Mucosa of descending colon (tissue), 3 donors: ENCODE results near the gene DLGAP1. TPM values are rescaled to one million over a fixed set of nuclear protein-coding genes. Genes with fewer than 3 reads are reported as not detected.
"Not testable (repeated sequence)": the region's sequence is repeated elsewhere in the genome, so short reads cannot be mapped to it uniquely, and the experiment has no call there.

Experiments
- ATAC-seq: fragments of 200-7000 bp; cut with Tn5 transposase; one replicate; pipeline ENCODE4 v1.9.1; 2020; ENCODE audit warnings: mild to moderate bottlenecking, moderate library complexity
- DNase-seq, 3 donors: peaks; one replicate each; pipeline ENCODE4 v3.0.0-alpha.2; 2020
- H3K36me3 ChIP-seq: fragments of 200-600 bp; one replicate; pipeline ENCODE4 v1.8.0; 2021; ENCODE audit warnings: low read depth, mild to moderate bottlenecking
- H3K4me1 ChIP-seq: fragments of 200-600 bp; one replicate; pipeline ENCODE4 v1.8.0; 2021; ENCODE audit warnings: low read depth, mild to moderate bottlenecking
- H3K4me3 ChIP-seq: fragments of 200-600 bp; one replicate; pipeline ENCODE4 v1.8.0; 2021; ENCODE audit warnings: mild to moderate bottlenecking
- H3K9me3 ChIP-seq: fragments of 200-600 bp; one replicate; pipeline ENCODE4 v1.8.0; 2021; ENCODE audit warnings: mild to moderate bottlenecking
- intact Hi-C, 2 donors: fragments of 100-400 bp; cut with DNase I in 1 of 2; cut with micrococcal nuclease in 1 of 2; formaldehyde crosslinking; loops; one replicate each; pipeline versions ENCODE4 v1.11.0 to v1.11.1; 2022; cut with DNase I, micrococcal nuclease
- total RNA-seq, 3 donors: library from RNA; stranded (reverse); fragmentation: NEBNext Ultra II Directional in 2 of 3; extraction: Animal tissue kit (Norgen Biotek cat#: 25700) in 2 of 3; gene quantifications; one replicate each; pipeline versions ENCODE4 v1.2.1 to v1.2.4, GENCODE V29; 2021 to 2023
- TF ChIP-seq, protein P1 (sequence below): fragments of 200-600 bp; IDR thresholded peaks from one replicate; pipeline ENCODE4 v1.8.0; 2022; ENCODE audit warnings: antibody characterized with exemption, mild to moderate bottlenecking
- donor health status: DM: no; HTN: no; CAD: no; lungs with moderate emphysema.
- donor health status: DM: no; HTN: no; CAD: no.
- donor health status: DM: no; HTN: yes; CAD: no.

DLGAP1 gene
- total RNA-seq, 3 donors from 2014 or later = 0.46 to 6.8 (median 4.1) TPM

DNA sequence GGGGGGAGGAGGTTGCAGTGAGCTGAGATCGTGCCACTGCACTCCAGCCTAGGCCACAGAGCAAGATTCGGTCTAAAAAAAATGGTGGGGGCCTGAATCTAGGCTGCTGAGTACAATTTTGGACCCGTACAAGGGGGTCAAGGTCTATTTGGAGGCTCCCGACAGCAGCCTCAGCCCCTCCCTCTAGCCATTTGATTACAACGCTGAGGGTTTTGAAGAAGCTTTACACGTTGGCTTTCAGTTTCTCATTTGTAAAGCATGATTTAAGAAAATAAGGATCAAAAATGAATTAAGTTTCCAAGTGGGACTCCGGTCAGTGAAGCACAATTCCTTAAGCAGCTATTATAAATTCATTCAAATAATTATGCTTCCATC is 871.2 kb downstream of the DLGAP1 start:
- TF ChIP-seq, protein P1, sequence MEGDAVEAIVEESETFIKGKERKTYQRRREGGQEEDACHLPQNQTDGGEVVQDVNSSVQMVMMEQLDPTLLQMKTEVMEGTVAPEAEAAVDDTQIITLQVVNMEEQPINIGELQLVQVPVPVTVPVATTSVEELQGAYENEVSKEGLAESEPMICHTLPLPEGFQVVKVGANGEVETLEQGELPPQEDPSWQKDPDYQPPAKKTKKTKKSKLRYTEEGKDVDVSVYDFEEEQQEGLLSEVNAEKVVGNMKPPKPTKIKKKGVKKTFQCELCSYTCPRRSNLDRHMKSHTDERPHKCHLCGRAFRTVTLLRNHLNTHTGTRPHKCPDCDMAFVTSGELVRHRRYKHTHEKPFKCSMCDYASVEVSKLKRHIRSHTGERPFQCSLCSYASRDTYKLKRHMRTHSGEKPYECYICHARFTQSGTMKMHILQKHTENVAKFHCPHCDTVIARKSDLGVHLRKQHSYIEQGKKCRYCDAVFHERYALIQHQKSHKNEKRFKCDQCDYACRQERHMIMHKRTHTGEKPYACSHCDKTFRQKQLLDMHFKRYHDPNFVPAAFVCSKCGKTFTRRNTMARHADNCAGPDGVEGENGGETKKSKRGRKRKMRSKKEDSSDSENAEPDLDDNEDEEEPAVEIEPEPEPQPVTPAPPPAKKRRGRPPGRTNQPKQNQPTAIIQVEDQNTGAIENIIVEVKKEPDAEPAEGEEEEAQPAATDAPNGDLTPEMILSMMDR = no peak
- no peaks in the 10 kb centered on the region for H3K9me3 ChIP-seq
- H3K4me3 ChIP-seq = no peak overlapping the region
- intact Hi-C loops = loop anchor here in 1 of 2 donors (10.0 kb wide), 1 partner anchor 299 kb away; no protein-coding TSS in a partner anchor
- DNase-seq (no peak), ATAC-seq (no peak)
- no peaks in the 10 kb centered on the region for H3K36me3 ChIP-seq
- peaks cover 10% of the 10 kb centered on the region for H3K4me1 ChIP-seq

DNA sequence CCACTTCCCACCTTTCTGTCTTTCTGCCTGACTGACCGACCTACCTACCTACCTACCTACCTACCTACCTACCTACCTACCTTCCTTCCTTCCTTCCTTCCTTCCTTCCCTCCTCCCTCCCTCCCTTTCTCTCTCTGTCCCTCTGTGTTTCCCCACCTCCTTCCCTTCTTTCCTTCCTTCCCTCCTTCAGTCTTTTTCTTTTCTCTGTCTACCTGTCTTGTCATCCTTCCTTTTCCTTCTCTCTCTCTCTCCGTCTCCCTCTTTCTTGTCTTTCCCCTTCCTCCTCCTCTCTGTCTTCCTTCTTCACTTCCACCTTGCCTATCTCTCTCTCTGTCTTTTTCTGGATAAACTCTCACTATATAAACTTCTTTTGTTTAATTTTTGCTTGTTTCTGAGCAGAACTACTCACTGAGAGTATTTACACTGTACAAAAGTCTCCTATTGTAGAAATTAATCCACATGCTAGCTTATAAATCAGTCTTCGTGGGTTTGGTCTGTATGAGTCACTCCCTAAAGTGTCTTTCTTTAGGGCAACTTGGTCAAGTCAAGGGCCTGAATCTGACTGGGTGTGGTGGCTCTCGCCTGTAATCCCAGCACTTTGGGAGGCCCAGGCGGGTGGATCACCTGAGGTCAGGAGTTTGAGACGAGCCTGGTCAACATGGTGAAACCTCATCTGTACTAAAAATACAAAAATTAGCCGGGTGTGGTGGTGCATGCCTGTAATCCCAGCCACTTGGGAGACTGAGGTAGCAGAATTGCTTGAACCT is 871.8 kb downstream of the DLGAP1 start:
- intact Hi-C loops = loop anchor here in 1 of 2 donors (10.0 kb wide), 1 partner anchor 298 kb away; no protein-coding TSS in a partner anchor
- not testable (repeated sequence) for DNase-seq, H3K9me3 ChIP-seq, H3K4me3 ChIP-seq, H3K36me3 ChIP-seq
- ATAC-seq = peak; percentile 40
- H3K4me1 ChIP-seq = peaks cover 10% of the 10 kb centered on the region

DNA sequence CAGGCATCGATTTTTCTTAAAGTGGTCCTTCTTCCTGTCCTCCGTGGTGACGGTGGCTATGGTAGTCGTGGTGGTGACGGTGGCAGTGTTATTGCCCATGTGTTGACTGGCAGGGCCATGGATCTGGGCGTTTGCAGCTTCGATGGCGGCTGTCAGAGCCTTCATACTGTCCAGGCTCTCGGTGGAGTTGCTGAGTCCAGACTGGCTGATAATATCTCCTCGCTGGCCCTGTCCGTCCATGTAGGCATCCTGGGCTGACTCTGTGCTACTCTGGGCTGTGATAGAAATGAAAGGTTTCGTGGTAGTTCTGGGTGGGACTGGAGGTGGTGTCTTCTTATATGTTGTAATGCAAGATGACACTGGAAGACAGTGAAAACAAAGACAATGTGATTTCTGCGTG is 873.2 kb downstream of the DLGAP1 start:
- TF ChIP-seq, protein P1 = no peak
- intact Hi-C loops = loop anchor here in 1 of 2 donors (10.0 kb wide), 1 partner anchor 297 kb away; no protein-coding TSS in a partner anchor
- no peak overlapping the region for H3K4me3 ChIP-seq
- DNase-seq = no peak
- no peak for ATAC-seq
- H3K9me3 ChIP-seq = no peaks in the 10 kb centered on the region
- no peaks in the 10 kb centered on the region for H3K36me3 ChIP-seq
- peaks cover 10% of the 10 kb centered on the region for H3K4me1 ChIP-seq

DNA sequence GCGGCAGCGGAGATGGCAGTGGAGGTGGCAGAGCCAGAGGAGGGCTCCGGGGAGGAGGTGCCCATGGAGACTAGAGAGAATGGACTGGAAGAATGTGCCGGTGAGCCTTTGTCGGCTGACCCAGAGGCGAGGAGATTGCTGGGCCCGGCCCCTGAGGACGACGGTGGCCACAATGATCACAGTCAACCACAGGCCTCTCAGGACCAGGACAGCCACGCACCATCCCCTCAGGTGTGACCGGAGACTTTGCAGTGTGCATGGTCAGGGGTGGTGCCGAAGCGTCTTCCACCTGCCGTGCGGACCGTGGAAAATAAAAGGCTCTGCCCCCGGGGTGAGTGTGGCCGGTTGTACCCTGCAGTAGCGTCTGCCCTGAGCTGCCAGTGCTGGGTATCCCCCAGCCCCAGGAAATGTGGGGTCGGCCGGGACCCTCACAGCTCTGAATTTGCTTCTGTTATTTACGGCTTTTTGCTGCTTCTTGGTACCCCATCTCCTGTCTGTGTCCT is 874.5 kb downstream of the DLGAP1 start:
- not testable (repeated sequence) for H3K4me3 ChIP-seq, H3K4me1 ChIP-seq, DNase-seq, H3K9me3 ChIP-seq, ATAC-seq, H3K36me3 ChIP-seq
- intact Hi-C loops = loop anchor here in 1 of 2 donors (10.0 kb wide), 1 partner anchor 296 kb away; no protein-coding TSS in a partner anchor

DNA sequence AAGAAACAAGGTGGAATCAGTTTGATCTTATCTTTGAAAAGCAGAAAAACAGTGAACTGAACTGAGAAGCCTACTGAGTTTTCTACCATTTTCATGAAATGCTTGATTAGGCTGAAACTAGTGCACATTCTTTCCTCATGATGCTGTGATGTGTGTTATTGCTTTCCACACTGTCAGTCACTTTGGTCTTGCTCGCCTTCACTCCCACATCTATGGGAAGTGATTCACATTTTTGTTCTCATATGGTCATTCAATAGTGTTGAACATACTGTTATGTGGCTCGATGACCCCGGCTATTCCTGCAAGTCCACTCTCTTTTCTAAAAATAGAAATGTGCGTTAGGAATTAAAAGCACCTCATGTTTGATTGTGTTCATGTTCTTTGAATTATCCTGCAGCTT is 875.4 kb downstream of the DLGAP1 start:
- ATAC-seq (no peak), DNase-seq (no peak)
- TF ChIP-seq, protein P1 = no peak
- intact Hi-C loops = loop anchor here in 1 of 2 donors (10.0 kb wide), 1 partner anchor 295 kb away; no protein-coding TSS in a partner anchor
- Histone ChIP-seq H3K4me1 (no peaks in the 10 kb centered on the region), H3K4me3 (no peak overlapping the region), H3K36me3 (no peaks in the 10 kb centered on the region), H3K9me3 (no peaks in the 10 kb centered on the region)

DNA sequence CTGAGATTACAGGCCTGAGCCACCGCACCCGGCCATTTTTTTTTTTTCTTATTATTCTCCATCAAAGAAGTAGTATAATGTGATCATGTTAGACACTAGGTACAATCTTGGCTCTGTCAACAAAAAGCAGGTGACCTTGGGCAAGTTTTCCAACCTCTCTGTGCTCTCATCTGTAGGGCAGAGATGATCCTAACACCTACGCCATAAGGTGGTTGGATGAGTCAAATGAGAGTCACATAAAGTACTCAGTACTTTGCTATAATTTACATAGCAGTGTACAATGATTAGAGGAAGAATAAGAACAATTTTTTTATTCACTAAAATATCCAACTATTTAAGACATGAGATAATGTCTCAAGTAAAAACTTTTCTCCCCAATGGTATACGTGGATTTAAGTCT is 876.5 kb downstream of the DLGAP1 start:
- TF ChIP-seq, protein P1 = no peak
- no peak for DNase-seq
- intact Hi-C loops = no loop called here
- no peak for ATAC-seq
- Histone ChIP-seq H3K4me3 (no peak overlapping the region), H3K9me3 (no peaks in the 10 kb centered on the region), H3K36me3 (no peaks in the 10 kb centered on the region), H3K4me1 (no peaks in the 10 kb centered on the region)
